A549 (cell line): ENCODE results near the gene TRIP6. TPM values are rescaled to one million over a fixed set of nuclear protein-coding genes. Genes with fewer than 3 reads are reported as not detected.

Source experiments
- ATAC-seq, 2 experiments: fragments of 200-7000 bp in 1 of 2; fragments of >200 bp in 1 of 2; cut with Nextera tagmentation in 1 of 2; cut with Tn5 transposase in 1 of 2; 3 replicates each; pipeline versions ENCODE4 v1.8.0 to v1.9.1; 2018 to 2020; ENCODE audit warnings: mild to moderate bottlenecking in 1 of 2, moderate library complexity in 1 of 2
- CTCF ChIA-PET: fragments of 300-600 bp; sonication (Branson Sonifier 250); formaldehyde crosslinking; extraction: SDS; loops from one replicate; lab custom pipeline; 2021; ENCODE audit warnings: antibody characterized with exemption, inconsistent platforms; lab: Yijun Ruan, JAX
- POLR2A ChIA-PET: fragments of 350-600 bp; formaldehyde crosslinking; extraction: SDS; loops from one replicate; lab custom pipeline; 2021; ENCODE audit warnings: antibody characterized with exemption, inconsistent platforms; lab: Yijun Ruan, JAX
- DNase-seq, 2 experiments: peaks; one replicate each; pipeline versions ENCODE4 v3.0.0 to v3.0.0-alpha.2; 2011 to 2016; ENCODE audit warnings: low read depth in 1 of 2, low spot score in 1 of 2
- FAIRE-seq: peaks from 2 replicates; lab custom pipeline; 2011; peaks lifted over from hg19 to GRCh38; lab: Jason Lieb, UNC
- H3K27ac ChIP-seq, 2 experiments: fragments of >200 bp; sonication (Bioruptor Twin); formaldehyde crosslinking; 3 replicates each; pipeline ENCODE4 v1.5.1; 2016 to 2017
- H3K4me1 ChIP-seq: fragments of >200 bp; sonication (Bioruptor Twin); formaldehyde crosslinking; 3 replicates; pipeline ENCODE4 v1.6.1; 2016
- H3K4me2 ChIP-seq: fragments of >200 bp; sonication (Bioruptor Twin); formaldehyde crosslinking; 3 replicates; pipeline ENCODE4 v1.6.1; 2016
- H3K4me3 ChIP-seq: fragments of >200 bp; sonication (Bioruptor Twin); formaldehyde crosslinking; 3 replicates; pipeline ENCODE4 v1.5.1; 2016
- H3K9me3 ChIP-seq: fragments of >200 bp; sonication (Bioruptor Twin); formaldehyde crosslinking; 3 replicates; pipeline ENCODE4 v1.6.1; 2016
- CTCF ChIP-seq: fragments of >200 bp; sonication (Bioruptor Twin); formaldehyde crosslinking; IDR thresholded peaks from 3 replicates; pipeline ENCODE4 v1.5.1; 2016
- E2F6 ChIP-seq: IDR thresholded peaks from 2 replicates; pipeline ENCODE4 v1.6.1; 2012; ENCODE audit warnings: low read depth, borderline replicate concordance
- EP300 ChIP-seq, 2 experiments: fragments of >200 bp; sonication (Bioruptor Twin); formaldehyde crosslinking; IDR thresholded peaks; 2 replicates in 1 of 2; 3 replicates in 1 of 2; pipeline ENCODE4 v1.6.1; 2016 to 2017
- HDAC2 ChIP-seq: fragments of 200-600 bp; sonication (generic); IDR thresholded peaks from 2 replicates; pipeline ENCODE4 v1.6.1; 2016
- HEYL ChIP-seq: fragments of 250-450 bp; sonication (Bioruptor Pico); IDR thresholded peaks from 2 replicates; pipeline ENCODE4 v1.8.0; 2021; ENCODE audit warnings: mild to moderate bottlenecking, moderate library complexity
- JUN ChIP-seq, 2 experiments: fragments of >200 bp; sonication (Bioruptor Twin); formaldehyde crosslinking; IDR thresholded peaks; 2 replicates in 1 of 2; 3 replicates in 1 of 2; pipeline ENCODE4 v1.6.1; 2016 to 2017
- KDM1A ChIP-seq: fragments of 200-600 bp; sonication (generic); IDR thresholded peaks from 2 replicates; pipeline ENCODE4 v1.6.1; 2016; ENCODE audit warnings: low read depth, mild to moderate bottlenecking
- KDM5A ChIP-seq: fragments of 200-600 bp; sonication (generic); IDR thresholded peaks from 2 replicates; pipeline ENCODE4 v1.6.1; 2016; ENCODE audit warnings: antibody characterized with exemption, mild to moderate bottlenecking
- MAX ChIP-seq: IDR thresholded peaks from 2 replicates; pipeline ENCODE4 v1.6.1; 2012
- MAZ ChIP-seq: fragments of 150-350 bp; IDR thresholded peaks from 2 replicates; pipeline ENCODE4 v1.6.1; 2014; ENCODE audit warnings: antibody characterized with exemption, low read depth, low read length, borderline replicate concordance
- MYC ChIP-seq: IDR thresholded peaks from 2 replicates; pipeline ENCODE4 v1.6.1; 2012; ENCODE audit warnings: mild to moderate bottlenecking, inconsistent platforms, low read length, improper control_type of control experiment, borderline replicate concordance
- NPAS2 ChIP-seq: fragments of 250-450 bp; sonication (Bioruptor Pico); IDR thresholded peaks from 2 replicates; pipeline ENCODE4 v1.8.0; 2022; ENCODE audit warnings: mild to moderate bottlenecking, moderate library complexity, borderline replicate concordance
- PHF8 ChIP-seq: fragments of 200-600 bp; sonication (generic); IDR thresholded peaks from 2 replicates; pipeline ENCODE4 v1.6.1; 2016; ENCODE audit warnings: low read depth, mild to moderate bottlenecking, antibody characterized with exemption, moderate library complexity, borderline replicate concordance
- POLR2A ChIP-seq: IDR thresholded peaks from 2 replicates; pipeline ENCODE4 v1.6.1; 2012; ENCODE audit warnings: mild to moderate bottlenecking, low read length
- REST ChIP-seq: fragments of 200-600 bp; sonication (generic); IDR thresholded peaks from 2 replicates; pipeline ENCODE4 v1.6.1; 2016; ENCODE audit warnings: antibody characterized with exemption, mild to moderate bottlenecking, moderate library complexity
- SMC3 ChIP-seq: fragments of >200 bp; sonication (Bioruptor Twin); formaldehyde crosslinking; IDR thresholded peaks from 3 replicates; pipeline ENCODE4 v1.6.1; 2018; ENCODE audit warnings: inconsistent platforms
- SREBF2 ChIP-seq: fragments of 450-650 bp; IDR thresholded peaks from 2 replicates; pipeline ENCODE4 v1.6.1; 2014; ENCODE audit warnings: mild to moderate bottlenecking, moderate library complexity
- ZFP36 ChIP-seq: fragments of 450-650 bp; IDR thresholded peaks from 2 replicates; pipeline ENCODE4 v1.6.1; 2014; ENCODE audit warnings: borderline replicate concordance; ENCODE audit not compliant: partially characterized antibody
- ZSCAN20 ChIP-seq: fragments of 250-450 bp; sonication (Bioruptor Pico); IDR thresholded peaks from 2 replicates; pipeline ENCODE4 v1.8.0; 2022; ENCODE audit warnings: mild to moderate bottlenecking, moderate library complexity
- WGBS: methylation state at CpG from one replicate; pipeline ENCODE4 v1.1.6; 2017; ENCODE audit errors: missing lambda C conversion rate; 5-methylcytosine and 5-hydroxymethylcytosine counted together
- polyA plus RNA-seq, 4 experiments: library from polyadenylated mRNA; depleted of rRNA in 3 of 4; stranded (reverse); fragments of >200 nt; fragmentation: RNase III in 1 of 4; extraction: RNeasy Plus Mini Kit Qiagen cat#74134 plus additional on column Dnase treatment in 1 of 4; gene quantifications; 2 replicates in 3 of 4; 3 replicates in 1 of 4; pipeline ENCODE4 v1.2.3, GENCODE V29; 2011 to 2017
- TF ChIP-seq, protein P1 (sequence below): fragments of 150-350 bp; IDR thresholded peaks from 2 replicates; pipeline ENCODE4 v1.6.1; 2014; ENCODE audit warnings: low read depth, mild to moderate bottlenecking, low read length
- TF ChIP-seq, protein P2 (sequence below): fragments of 450-650 bp; IDR thresholded peaks from 2 replicates; pipeline ENCODE4 v1.6.1; 2014; ENCODE audit warnings: antibody characterized with exemption
- TF ChIP-seq, protein P3 (sequence below): fragments of 250-450 bp; sonication (Bioruptor Pico); IDR thresholded peaks from 2 replicates; pipeline ENCODE4 v1.5.0; 2020; ENCODE audit warnings: low read depth, mild to moderate bottlenecking, moderate library complexity

The TRIP6 gene
- polyA plus RNA-seq, 2 of the 4 experiments (the other 2 are of a cell fraction) = 18.0 to 38.5 TPM

DNA sequence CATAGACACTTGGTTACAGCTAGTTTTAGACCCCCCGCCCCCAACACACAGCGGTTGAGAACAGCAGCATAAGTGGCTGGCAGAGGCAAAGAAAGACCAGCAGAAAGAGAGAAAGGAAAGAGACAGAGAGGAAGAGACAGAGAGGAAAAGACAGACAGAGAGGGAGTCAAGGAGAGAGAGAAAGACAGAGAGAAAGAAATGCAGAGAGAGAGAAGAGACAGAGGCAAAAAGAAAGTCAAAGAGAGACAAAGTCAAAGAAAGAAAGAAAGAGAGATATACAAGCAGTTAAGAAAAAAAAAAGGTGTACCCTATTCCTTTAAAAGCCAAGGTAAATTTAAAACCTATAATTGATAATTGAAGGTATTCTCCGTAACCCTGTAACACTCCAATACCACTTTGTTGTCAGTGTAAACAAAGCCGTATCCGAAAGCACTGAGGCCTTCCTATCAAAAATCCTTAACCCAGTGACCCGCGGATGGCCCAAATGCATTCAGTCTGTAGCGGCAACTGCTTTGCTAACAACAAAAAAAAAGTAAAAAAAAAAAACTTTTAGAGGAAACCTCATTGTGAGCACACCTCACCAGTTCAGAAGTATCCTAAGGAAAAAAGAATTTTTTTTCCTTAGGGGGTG, 26.6 kb upstream of the TRIP6 start (continued):
- no peak for TF ChIP-seq REST
- no peak for TF ChIP-seq KDM1A
- TF ChIP-seq, all 56 proteins: peak for 0

DNA sequence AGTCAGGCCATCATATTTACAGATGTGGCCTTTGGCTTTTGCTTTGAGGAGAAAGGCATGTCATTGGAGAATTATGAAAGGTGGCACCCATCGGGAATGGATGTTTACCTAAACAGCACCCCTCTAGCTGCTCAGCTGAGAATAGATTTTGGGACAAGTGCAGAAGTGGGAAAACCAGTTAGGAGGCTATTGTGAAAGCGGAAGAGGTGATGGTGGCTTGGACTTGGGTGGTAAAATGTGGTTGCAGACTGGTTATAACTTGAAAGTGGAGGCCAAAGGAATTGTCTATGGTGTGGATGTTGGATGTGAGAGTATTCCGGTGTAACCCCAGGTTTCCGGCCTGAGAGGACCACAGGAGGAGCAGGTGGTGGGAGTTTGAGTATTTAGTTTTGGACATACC, 19.8 kb upstream of the TRIP6 start:
- POLR2A ChIA-PET = no interaction called here
- no peak for ATAC-seq

GRCh38 chr7:100852048-100852872, 14.9 kb upstream of the TRIP6 start, which contains the start of gene SLC12A9:
Gene SLC12A9 (plus strand): TSS chr7:100852713. CDS start chr7:100854198, 1,485 bp downstream.
- ChIA-PET POLR2A (interaction anchor here (1.1 to 2.9 kb wide), 7 partner anchors 23 to 147 kb away, joined by 3 to 19 read pairs (median 7); partner anchors contain the start of genes EPHB4, POP7, SRRT and UFSP1), CTCF (interaction anchor here (0.7 to 15.9 kb wide), 62 partner anchors 10 to 714 kb away, joined by 3 to 280 read pairs (median 5); partner anchors contain the start of genes ACHE, EPHB4, EPO and POP7)
- Histone ChIP-seq H3K4me2 (peak within 1 kb of the TSS; percentile 96), H3K27ac (peak within 1 kb of the TSS; percentile 76 to 85), H3K4me1 (0 out of 3 replicates have a peak, but pooled peaks cover 4% of the 10 kb centered on the region), H3K4me3 (peak within 1 kb of the TSS; percentile 77), H3K9me3 (no peaks in the 10 kb centered on the region)
- ATAC-seq = peak; percentile 98 to 99
- no peak for FAIRE-seq
- peak; percentile 86 to 98 for DNase-seq
- WGBS = under 1% methylated on average over 16 of the region's 71 CpGs
- TF ChIP-seq KDM1A = 0 out of 2 replicates have a peak, but pooled peaks have one; percentile 28
- TF ChIP-seq CTCF = peak; percentile 95
- TF ChIP-seq HDAC2 = peak; percentile 80; the same call in 1 of the 2 replicates
- peak; percentile 72 for TF ChIP-seq MYC
- TF ChIP-seq E2F6 = peak; percentile 49; the same call in 1 of the 2 replicates
- peak; percentile 94 for TF ChIP-seq KDM5A
- no peak for TF ChIP-seq MAZ
- TF ChIP-seq SREBF2 = no peak
- TF ChIP-seq NPAS2 (CRISPR knock-in tag) = peak; percentile 64; the same call in 1 of the 2 replicates
- TF ChIP-seq POLR2A = peak; percentile 48; the same call in 1 of the 2 replicates
- TF ChIP-seq EP300 (IDR thresholded peaks at IDR 0.05) = no peak
- no peak for TF ChIP-seq ZFP36
- TF ChIP-seq, protein P1, sequence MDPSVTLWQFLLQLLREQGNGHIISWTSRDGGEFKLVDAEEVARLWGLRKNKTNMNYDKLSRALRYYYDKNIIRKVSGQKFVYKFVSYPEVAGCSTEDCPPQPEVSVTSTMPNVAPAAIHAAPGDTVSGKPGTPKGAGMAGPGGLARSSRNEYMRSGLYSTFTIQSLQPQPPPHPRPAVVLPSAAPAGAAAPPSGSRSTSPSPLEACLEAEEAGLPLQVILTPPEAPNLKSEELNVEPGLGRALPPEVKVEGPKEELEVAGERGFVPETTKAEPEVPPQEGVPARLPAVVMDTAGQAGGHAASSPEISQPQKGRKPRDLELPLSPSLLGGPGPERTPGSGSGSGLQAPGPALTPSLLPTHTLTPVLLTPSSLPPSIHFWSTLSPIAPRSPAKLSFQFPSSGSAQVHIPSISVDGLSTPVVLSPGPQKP = no peak
- TF ChIP-seq, protein P2, sequence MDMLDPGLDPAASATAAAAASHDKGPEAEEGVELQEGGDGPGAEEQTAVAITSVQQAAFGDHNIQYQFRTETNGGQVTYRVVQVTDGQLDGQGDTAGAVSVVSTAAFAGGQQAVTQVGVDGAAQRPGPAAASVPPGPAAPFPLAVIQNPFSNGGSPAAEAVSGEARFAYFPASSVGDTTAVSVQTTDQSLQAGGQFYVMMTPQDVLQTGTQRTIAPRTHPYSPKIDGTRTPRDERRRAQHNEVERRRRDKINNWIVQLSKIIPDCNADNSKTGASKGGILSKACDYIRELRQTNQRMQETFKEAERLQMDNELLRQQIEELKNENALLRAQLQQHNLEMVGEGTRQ = peak; percentile 52
- peak; percentile 98 for TF ChIP-seq MAX
- 0 out of 2 replicates have a peak, but pooled peaks have one; percentile 25 for TF ChIP-seq ZSCAN20 (CRISPR knock-in tag)
- peak in 1 of 2 experiments; percentile 32; a peak in 1 of 5 replicates for TF ChIP-seq JUN (IDR thresholded peaks at IDR 0.05)
- peak; percentile 95 for TF ChIP-seq SMC3
- peak; percentile 38; the same call in 1 of the 2 replicates for TF ChIP-seq PHF8

More for the DNA sequence above, 19.8 kb upstream of the TRIP6 start:
- Histone ChIP-seq H3K27ac (no peak overlapping the region), H3K4me3 (no peak overlapping the region), H3K4me1 (no peaks in the 10 kb centered on the region), H3K4me2 (no peak overlapping the region), H3K9me3 (no peaks in the 10 kb centered on the region)
- TF ChIP-seq JUN (IDR thresholded peaks at IDR 0.05) (no peak), HEYL (CRISPR knock-in tag) (no peak)
- TF ChIP-seq, protein P3, sequence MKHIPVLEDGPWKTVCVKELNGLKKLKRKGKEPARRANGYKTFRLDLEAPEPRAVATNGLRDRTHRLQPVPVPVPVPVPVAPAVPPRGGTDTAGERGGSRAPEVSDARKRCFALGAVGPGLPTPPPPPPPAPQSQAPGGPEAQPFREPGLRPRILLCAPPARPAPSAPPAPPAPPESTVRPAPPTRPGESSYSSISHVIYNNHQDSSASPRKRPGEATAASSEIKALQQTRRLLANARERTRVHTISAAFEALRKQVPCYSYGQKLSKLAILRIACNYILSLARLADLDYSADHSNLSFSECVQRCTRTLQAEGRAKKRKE (CRISPR knock-in tag) = no peak
- 94% methylated on average over 4 of the region's 4 CpGs for WGBS
- DNase-seq (no peak), FAIRE-seq (no peak)
- CTCF ChIA-PET = interaction anchor here (0.6 to 15.9 kb wide), 5 partner anchors 19 to 206 kb away, joined by 3 to 280 read pairs (median 15); partner anchors contain the start of genes EPO and POP7
